B cell (primary cell): Measurements from ENCODE around the gene GALNT18. TPM values are rescaled to one million over a fixed set of nuclear protein-coding genes. Genes with fewer than 3 reads are reported as not detected.

Source experiments
- ATAC-seq: fragments of 200-7000 bp; cut with Tn5 transposase; one replicate; pipeline ENCODE4 v1.10.0; 2021; ENCODE audit warnings: low read depth, mild to moderate bottlenecking, moderate number of reproducible peaks, moderate library complexity
- CTCF ChIA-PET: fragments of 350-600 bp; sonication (Branson Sonifier 250); formaldehyde crosslinking; loops from one replicate; lab custom pipeline; 2021; ENCODE audit warnings: antibody characterized with exemption, inconsistent platforms; lab: Charles Lee
- POLR2A ChIA-PET: fragments of 350-600 bp; sonication (Branson Sonifier 250); formaldehyde crosslinking; loops from one replicate; lab custom pipeline; 2021; ENCODE audit warnings: antibody characterized with exemption; lab: Charles Lee
- DNase-seq: peaks from one replicate; pipeline ENCODE4 v3.0.0; 2013
- H2AFZ ChIP-seq: 2 replicates; pipeline ENCODE4 v1.6.1; 2012; ENCODE audit warnings: mild to moderate bottlenecking, low read depth, low read length; ENCODE audit not compliant: insufficient read depth, poor library complexity, severe bottlenecking
- H3K27ac ChIP-seq, 2 donors: 1 replicate in 1 of 2; 2 replicates in 1 of 2; pipeline ENCODE4 v1.5.1; 2012 to 2013; ENCODE audit warnings: low read length in 2 of 2, mild to moderate bottlenecking in 2 of 2, moderate library complexity in 1 of 2
- H3K27me3 ChIP-seq, 4 experiments: fragments of 200-600 bp in 1 of 4; sonication (generic) in 1 of 4; replicated peaks in 1 of 4; 1 replicate in 2 of 4; 2 replicates in 2 of 4; pipeline versions ENCODE4 v1.6.1 to v1.7.0; 2013 to 2016; ENCODE audit warnings: low read length in 3 of 4, mild to moderate bottlenecking in 2 of 4, mixed read lengths in 1 of 4, moderate library complexity in 1 of 4; ENCODE audit not compliant: insufficient read depth in 4 of 4, control insufficient read depth in 3 of 4; ENCODE audit errors: control extremely low read depth in 1 of 4
- H3K36me3 ChIP-seq, 2 experiments: replicated peaks in 1 of 2; 1 replicate in 1 of 2; 2 replicates in 1 of 2; pipeline versions ENCODE4 v1.6.1 to v1.7.1; 2013; ENCODE audit warnings: low read length in 1 of 2; ENCODE audit not compliant: insufficient read depth in 2 of 2, control insufficient read depth in 1 of 2; ENCODE audit errors: control extremely low read depth in 1 of 2, extremely low read depth in 1 of 2
- H3K4me1 ChIP-seq, 2 donors: fragments of 200-600 bp in 1 of 2; sonication (generic) in 1 of 2; 1 replicate in 1 of 2; 2 replicates in 1 of 2; pipeline versions ENCODE4 v1.5.1 to v1.6.1; 2013 to 2017; ENCODE audit warnings: low read length in 2 of 2; ENCODE audit not compliant: control insufficient read depth in 2 of 2, insufficient read depth in 2 of 2
- H3K4me2 ChIP-seq: replicated peaks from 2 replicates; pipeline ENCODE3; 2012; ENCODE audit warnings: mild to moderate bottlenecking, low read depth, low read length; ENCODE audit not compliant: poor library complexity, severe bottlenecking
- H3K4me3 ChIP-seq, 5 experiments: fragments of 200-600 bp in 1 of 5; sonication (generic) in 1 of 5; 1 replicate in 3 of 5; 2 replicates in 2 of 5; pipeline versions ENCODE4 v1.5.1 to v1.7.0; 2011 to 2016; ENCODE audit warnings: low read length in 4 of 5, mild to moderate bottlenecking in 4 of 5, low read depth in 2 of 5, control low read depth in 1 of 5, moderate library complexity in 1 of 5; ENCODE audit not compliant: insufficient read depth in 1 of 5; ENCODE audit errors: control extremely low read depth in 1 of 5, extremely low read depth in 1 of 5
- H3K79me2 ChIP-seq: fragments of 200-600 bp; sonication (generic); one replicate; pipeline ENCODE4 v1.6.0; 2016; ENCODE audit warnings: low read length; ENCODE audit not compliant: control insufficient read depth, insufficient read depth
- H3K9ac ChIP-seq: fragments of 200-600 bp; sonication (generic); 2 replicates; pipeline ENCODE4 v1.6.1; 2017; ENCODE audit warnings: mild to moderate bottlenecking, low read length, moderate library complexity
- H3K9me3 ChIP-seq, 3 donors: one replicate each; pipeline versions ENCODE4 v1.6.1 to v1.7.1; 2013; ENCODE audit warnings: low read length in 2 of 3; ENCODE audit not compliant: control insufficient read depth in 2 of 3, insufficient read depth in 1 of 3; ENCODE audit errors: control extremely low read depth in 1 of 3
- H4K20me1 ChIP-seq: 2 replicates; pipeline ENCODE4 v1.6.0; 2012; ENCODE audit warnings: mild to moderate bottlenecking, low read length; ENCODE audit not compliant: insufficient read depth, control insufficient read depth, poor library complexity, severe bottlenecking
- H3K27ac Mint-ChIP-seq: one replicate; pipeline ENCODE4 v1.8.0; 2021; ENCODE audit warnings: mixed read lengths
- H3K27me3 Mint-ChIP-seq: one replicate; pipeline ENCODE4 v1.8.0; 2021; ENCODE audit warnings: mixed read lengths
- H3K4me1 Mint-ChIP-seq: one replicate; pipeline ENCODE4 v1.8.0; 2021; ENCODE audit warnings: mixed read lengths
- H3K4me3 Mint-ChIP-seq: one replicate; pipeline ENCODE4 v1.8.0; 2021; ENCODE audit warnings: mixed read lengths
- H3K9me3 Mint-ChIP-seq: one replicate; pipeline ENCODE4 v1.8.0; 2022; ENCODE audit warnings: mixed read lengths; ENCODE audit not compliant: insufficient read depth
- EZH2 ChIP-seq: IDR thresholded peaks from 2 replicates; pipeline ENCODE4 v1.6.1; 2012; ENCODE audit warnings: borderline replicate concordance, low read depth, mild to moderate bottlenecking, moderate library complexity, low read length; ENCODE audit not compliant: insufficient read depth, poor library complexity, severe bottlenecking
- WGBS: methylation state at CpG from one replicate; pipeline ENCODE4 v1.1.5; 2013; ENCODE audit warnings: missing lambda C conversion rate; ENCODE audit not compliant: insufficient coverage; 5-methylcytosine and 5-hydroxymethylcytosine counted together
- intact Hi-C: fragments of 100-400 bp; cut with micrococcal nuclease; formaldehyde crosslinking; loops from one replicate; pipeline ENCODE4 v1.10.0; 2022
- polyA plus RNA-seq: library from polyadenylated mRNA; depleted of rRNA; stranded (reverse); fragments of >200 nt; gene quantifications from 2 replicates; pipeline ENCODE4 v1.2.3, GENCODE V29; 2012
- total RNA-seq, 2 donors: library from RNA; stranded (reverse); fragments of 120-200 nt in 1 of 2; gene quantifications; 1 replicate in 1 of 2; 2 replicates in 1 of 2; pipeline versions ENCODE4 v1.2.3 to v1.2.4, GENCODE V29; 2013 to 2022
- TF ChIP-seq, protein P1 (sequence below): fragments of 200-600 bp; IDR thresholded peaks from one replicate; pipeline ENCODE4 v1.8.0; 2022; ENCODE audit warnings: antibody characterized with exemption, mild to moderate bottlenecking

The GALNT18 gene
- total and polyA plus RNA-seq, 2 donors (not counting 1 experiment from before 2014, with no cell fraction given) = not detected

DNA sequence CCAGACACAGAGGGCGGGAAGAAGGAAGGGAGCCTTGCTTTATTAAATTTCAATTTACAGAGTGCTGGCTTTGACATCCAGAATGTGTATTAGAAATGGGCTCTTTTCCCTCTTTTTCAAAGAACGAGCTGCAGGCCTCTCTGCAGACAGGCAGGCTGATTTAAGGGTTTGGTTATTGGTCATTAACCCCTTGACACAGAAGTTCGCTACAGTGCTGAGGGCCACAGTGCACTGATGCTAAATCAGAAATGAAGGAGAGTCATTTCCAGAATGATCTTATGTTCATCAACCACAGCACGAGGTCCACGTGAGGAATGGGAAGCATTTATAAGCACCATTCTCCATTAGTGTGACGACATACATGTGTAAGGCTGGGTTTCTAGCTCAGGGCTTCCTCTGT is 320.6 kb downstream of the GALNT18 start:
- H3K27ac ChIP-seq = no peak overlapping the region
- WGBS = 57% methylated on average over 4 of the region's 6 CpGs
- intact Hi-C loops = no loop called here
- Mint-ChIP-seq H3K27me3 (peaks cover 13% of the 10 kb centered on the region), H3K4me1 (no peaks in the 10 kb centered on the region), H3K4me3 (no peak overlapping the region), H3K27ac (no peak overlapping the region), H3K9me3 (no peaks in the 10 kb centered on the region)
- H2AFZ ChIP-seq = no peak overlapping the region
- ChIA-PET CTCF (no interaction called here), POLR2A (no interaction called here)
- no peaks in the 10 kb centered on the region for H3K36me3 ChIP-seq
- no peak overlapping the region for H3K4me2 ChIP-seq
- H3K79me2 ChIP-seq = no peaks in the 10 kb centered on the region
- no peak for DNase-seq
- no peaks in the 10 kb centered on the region for H3K27me3 ChIP-seq
- H3K4me3 ChIP-seq = no peak overlapping the region
- TF ChIP-seq, protein P1, sequence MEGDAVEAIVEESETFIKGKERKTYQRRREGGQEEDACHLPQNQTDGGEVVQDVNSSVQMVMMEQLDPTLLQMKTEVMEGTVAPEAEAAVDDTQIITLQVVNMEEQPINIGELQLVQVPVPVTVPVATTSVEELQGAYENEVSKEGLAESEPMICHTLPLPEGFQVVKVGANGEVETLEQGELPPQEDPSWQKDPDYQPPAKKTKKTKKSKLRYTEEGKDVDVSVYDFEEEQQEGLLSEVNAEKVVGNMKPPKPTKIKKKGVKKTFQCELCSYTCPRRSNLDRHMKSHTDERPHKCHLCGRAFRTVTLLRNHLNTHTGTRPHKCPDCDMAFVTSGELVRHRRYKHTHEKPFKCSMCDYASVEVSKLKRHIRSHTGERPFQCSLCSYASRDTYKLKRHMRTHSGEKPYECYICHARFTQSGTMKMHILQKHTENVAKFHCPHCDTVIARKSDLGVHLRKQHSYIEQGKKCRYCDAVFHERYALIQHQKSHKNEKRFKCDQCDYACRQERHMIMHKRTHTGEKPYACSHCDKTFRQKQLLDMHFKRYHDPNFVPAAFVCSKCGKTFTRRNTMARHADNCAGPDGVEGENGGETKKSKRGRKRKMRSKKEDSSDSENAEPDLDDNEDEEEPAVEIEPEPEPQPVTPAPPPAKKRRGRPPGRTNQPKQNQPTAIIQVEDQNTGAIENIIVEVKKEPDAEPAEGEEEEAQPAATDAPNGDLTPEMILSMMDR = no peak
- TF ChIP-seq EZH2 = no peak
- no peaks in the 10 kb centered on the region for H3K9me3 ChIP-seq
- no peak for ATAC-seq
- H3K9ac ChIP-seq = no peak overlapping the region
- no peaks in the 10 kb centered on the region for H3K4me1 ChIP-seq
- H4K20me1 ChIP-seq = no peaks in the 10 kb centered on the region

GRCh38 chr11:11297578-11297977 is 324.2 kb downstream of the GALNT18 start:
- Mint-ChIP-seq H3K4me1 (no peaks in the 10 kb centered on the region), H3K4me3 (no peak overlapping the region), H3K27me3 (peaks cover 13% of the 10 kb centered on the region), H3K27ac (no peak overlapping the region), H3K9me3 (no peaks in the 10 kb centered on the region)
- no peak for ATAC-seq
- Histone ChIP-seq H2AFZ (no peak overlapping the region), H3K4me3 (no peak overlapping the region), H3K4me1 (no peaks in the 10 kb centered on the region), H3K79me2 (no peaks in the 10 kb centered on the region), H3K4me2 (no peak overlapping the region), H3K27ac (no peak overlapping the region), H3K27me3 (no peaks in the 10 kb centered on the region), H3K36me3 (no peaks in the 10 kb centered on the region), H4K20me1 (no peaks in the 10 kb centered on the region), H3K9me3 (no peaks in the 10 kb centered on the region), H3K9ac (no peak overlapping the region)
- intact Hi-C loops = no loop called here
- 72% methylated on average over 5 of the region's 6 CpGs for WGBS
- POLR2A ChIA-PET = no interaction called here
- CTCF ChIA-PET = no interaction called here
- TF ChIP-seq EZH2 = no peak
- TF ChIP-seq, protein P1 = no peak
- no peak for DNase-seq
